HCT116 (cell line): ENCODE data around the gene SART3. TPM values are rescaled to one million over a fixed set of nuclear protein-coding genes. Genes with fewer than 3 reads are reported as not detected.

ENCODE experiments used
- ATAC-seq: fragments of 200-7000 bp; cut with Tn5 transposase; 2 replicates; pipeline ENCODE4 v1.9.1; 2020; ENCODE audit warnings: mild to moderate bottlenecking, moderate library complexity
- BruUV-seq: library from RNA; stranded (reverse); fragments of 400-500 nt; replicated peaks from 2 replicates; lab custom pipeline; 2021; lab: Mats Ljungman, UMichigan
- CTCF ChIA-PET: fragments of 300-600 bp; sonication (Branson Sonifier 250); formaldehyde crosslinking; loops from one replicate; lab custom pipeline; 2021; ENCODE audit warnings: antibody characterized with exemption; lab: Charles Lee
- POLR2A ChIA-PET: fragments of 300-600, 350-600 bp; sonication (Branson Sonifier 250); formaldehyde crosslinking; loops from one replicate; lab custom pipeline; 2021; ENCODE audit warnings: antibody characterized with exemption; lab: Charles Lee
- RAD21 ChIA-PET, 2 experiments: fragments of 300-600 bp; sonication (Branson Sonifier 250); formaldehyde crosslinking; loops; one replicate each; lab custom pipeline; 2023; ENCODE audit warnings: low total read pairs in 2 of 2; ENCODE audit not compliant: uncharacterized antibody in 2 of 2, unreplicated experiment in 2 of 2, low non-redundant PET in 1 of 2; lab: Charles Lee
- DNase-seq: peaks from one replicate; pipeline ENCODE4 v3.0.0-alpha.2; 2010; ENCODE audit warnings: low read depth, low spot score
- H2AFZ ChIP-seq: fragments of 200-600 bp; shearing (Covaris generic), sonication (generic); 2 replicates; pipeline ENCODE4 v1.6.1; 2017; ENCODE audit warnings: low read depth, mixed run types, mixed read lengths, antibody characterized with exemption, low read length; ENCODE audit not compliant: poor library complexity, severe bottlenecking
- H3K27ac ChIP-seq: 2 replicates; pipeline ENCODE4 v1.5.1; 2012; ENCODE audit warnings: low read depth, low read length
- H3K27me3 ChIP-seq: fragments of 200-600 bp; sonication (generic); 2 replicates; pipeline ENCODE4 v1.6.1; 2016; ENCODE audit warnings: mixed run types, low read length, mixed read lengths; ENCODE audit not compliant: insufficient read depth
- H3K36me3 ChIP-seq, 2 experiments: fragments of 200-500 bp in 1 of 2; fragments of 200-600 bp in 1 of 2; sonication (Bioruptor generic) in 1 of 2; sonication (generic) in 1 of 2; 2 replicates each; pipeline versions ENCODE4 v1.5.1 to v1.6.1; 2014 to 2016; ENCODE audit warnings: low read length in 2 of 2, inconsistent platforms in 1 of 2, mixed read lengths in 1 of 2, mixed run types in 1 of 2; ENCODE audit not compliant: insufficient read depth in 2 of 2, control insufficient read depth in 1 of 2
- H3K4me1 ChIP-seq, 2 experiments: fragments of 200-600 bp in 1 of 2; sonication (generic) in 1 of 2; 2 replicates each; pipeline versions ENCODE4 v1.5.1 to v1.6.1; 2012 to 2017; ENCODE audit warnings: low read length in 2 of 2, inconsistent platforms in 1 of 2, mild to moderate bottlenecking in 1 of 2, mixed read lengths in 1 of 2, mixed run types in 1 of 2, moderate library complexity in 1 of 2; ENCODE audit not compliant: insufficient read depth in 2 of 2, control insufficient read depth in 1 of 2
- H3K4me2 ChIP-seq: fragments of 200-600 bp; sonication (generic); 2 replicates; pipeline ENCODE4 v1.6.1; 2017; ENCODE audit warnings: mixed run types, low read length, mixed read lengths
- H3K4me3 ChIP-seq, 2 experiments: fragments of 200-600 bp in 1 of 2; sonication (generic) in 1 of 2; replicated peaks in 1 of 2; 2 replicates each; pipeline ENCODE4 v1.5.1; 2011 to 2016; ENCODE audit warnings: low read length in 2 of 2, control low read depth in 1 of 2, low read depth in 1 of 2, mild to moderate bottlenecking in 1 of 2, mixed read lengths in 1 of 2, mixed run types in 1 of 2
- H3K79me2 ChIP-seq: fragments of 200-600 bp; sonication (generic); 2 replicates; pipeline ENCODE4 v1.6.1; 2017; ENCODE audit warnings: mild to moderate bottlenecking, mixed run types, low read length, moderate library complexity, mixed read lengths; ENCODE audit not compliant: insufficient read depth
- H3K9ac ChIP-seq: fragments of 200-600 bp; sonication (generic); 2 replicates; pipeline ENCODE4 v1.6.1; 2016; ENCODE audit warnings: low read length, mixed read lengths
- H3K9me2 ChIP-seq: fragments of 200-600 bp; sonication (generic), shearing (Covaris generic); 2 replicates; pipeline ENCODE4 v1.6.1; 2017; ENCODE audit warnings: mixed run types, mild to moderate bottlenecking, moderate library complexity; ENCODE audit not compliant: insufficient read depth
- H3K9me3 ChIP-seq, 2 experiments: fragments of 200-500 bp in 1 of 2; fragments of 200-600 bp in 1 of 2; sonication (Bioruptor generic) in 1 of 2; sonication (generic) in 1 of 2; 2 replicates each; pipeline ENCODE4 v1.6.1; 2014 to 2017; ENCODE audit warnings: low read length in 2 of 2, mixed read lengths in 2 of 2, inconsistent platforms in 1 of 2, low read depth in 1 of 2, mild to moderate bottlenecking in 1 of 2, mixed run types in 1 of 2, moderate library complexity in 1 of 2; ENCODE audit not compliant: control insufficient read depth in 1 of 2, insufficient read depth in 1 of 2
- H4K20me1 ChIP-seq: fragments of 200-600 bp; sonication (generic), shearing (Covaris generic); 2 replicates; pipeline ENCODE4 v1.6.1; 2017; ENCODE audit warnings: mixed run types, mild to moderate bottlenecking, moderate library complexity; ENCODE audit not compliant: insufficient read depth
- ATF3 ChIP-seq: IDR thresholded peaks from 2 replicates; pipeline ENCODE4 v1.6.1; 2012
- CBX3 ChIP-seq: IDR thresholded peaks from 2 replicates; pipeline ENCODE4 v1.6.1; 2012; ENCODE audit warnings: low read depth
- CEBPB ChIP-seq: IDR thresholded peaks from 2 replicates; pipeline ENCODE4 v1.6.1; 2012; ENCODE audit warnings: low read depth
- CTCF ChIP-seq, 3 experiments: fragments of 200-600 bp in 1 of 3; sonication (generic) in 1 of 3; IDR thresholded peaks in 2 of 3; conservative IDR thresholded peaks in 1 of 3; 2 replicates each; pipeline ENCODE4 v1.5.1; 2012 to 2017; ENCODE audit warnings: low read depth in 2 of 3, low read length in 2 of 3, antibody characterized with exemption in 1 of 3, borderline replicate concordance in 1 of 3, control low read depth in 1 of 3, mild to moderate bottlenecking in 1 of 3, mixed read lengths in 1 of 3, mixed run types in 1 of 3, moderate library complexity in 1 of 3; ENCODE audit not compliant: insufficient read depth in 1 of 3
- EGR1 ChIP-seq: IDR thresholded peaks from 2 replicates; pipeline ENCODE4 v1.6.1; 2012; ENCODE audit warnings: low read depth
- ELF1 ChIP-seq: IDR thresholded peaks from 2 replicates; pipeline ENCODE4 v1.6.1; 2012; ENCODE audit warnings: low read depth, borderline replicate concordance
- EZH2 ChIP-seq: fragments of 200-600 bp; sonication (generic); IDR thresholded peaks from 2 replicates; pipeline ENCODE4 v1.6.1; 2017; ENCODE audit warnings: antibody characterized with exemption, mixed run types
- FOSL1 ChIP-seq: IDR thresholded peaks from 2 replicates; pipeline ENCODE4 v1.6.1; 2012; ENCODE audit warnings: low read depth
- JUND ChIP-seq: IDR thresholded peaks from 2 replicates; pipeline ENCODE4 v1.6.1; 2012
- MAX ChIP-seq: IDR thresholded peaks from 2 replicates; pipeline ENCODE4 v1.6.1; 2012
- POLR2A ChIP-seq: IDR thresholded peaks from 2 replicates; pipeline ENCODE4 v1.7.0; 2011; ENCODE audit warnings: borderline replicate concordance; ENCODE audit not compliant: insufficient read depth, insufficient read length; ENCODE audit errors: extremely low read depth
- RAD21 ChIP-seq: IDR thresholded peaks from 2 replicates; pipeline ENCODE4 v1.6.1; 2012; ENCODE audit warnings: low read depth, mild to moderate bottlenecking
- REST ChIP-seq: IDR thresholded peaks from 2 replicates; pipeline ENCODE4 v1.6.1; 2012; ENCODE audit warnings: low read depth
- SIN3A ChIP-seq: IDR thresholded peaks from 2 replicates; pipeline ENCODE4 v1.6.1; 2012; ENCODE audit warnings: low read depth
- SP1 ChIP-seq: IDR thresholded peaks from 2 replicates; pipeline ENCODE4 v1.6.1; 2012; ENCODE audit warnings: low read depth
- SRF ChIP-seq: IDR thresholded peaks from 2 replicates; pipeline ENCODE4 v1.6.1; 2012; ENCODE audit warnings: low read depth
- TCF7L2 ChIP-seq: IDR thresholded peaks from 2 replicates; pipeline ENCODE4 v1.7.0; 2011; ENCODE audit warnings: borderline replicate concordance, inconsistent platforms; ENCODE audit not compliant: insufficient read depth, insufficient read length; ENCODE audit errors: extremely low read depth
- YY1 ChIP-seq: IDR thresholded peaks from 2 replicates; pipeline ENCODE4 v1.6.1; 2011; ENCODE audit warnings: low read length, low read depth, moderate library complexity, mild to moderate bottlenecking; ENCODE audit not compliant: insufficient replicate concordance; ENCODE audit errors: extremely low read depth
- ZFX ChIP-seq: fragments of 450-650 bp; IDR thresholded peaks from 2 replicates; pipeline ENCODE4 v1.6.1; 2017
- ZNF274 ChIP-seq: fragments of 200-500 bp; sonication (Bioruptor generic); IDR thresholded peaks from 2 replicates; pipeline ENCODE4 v1.6.1; 2014; ENCODE audit warnings: mild to moderate bottlenecking, low read depth, low read length, inconsistent platforms
- intact Hi-C: fragments of 100-400 bp; cut with micrococcal nuclease; formaldehyde crosslinking; loops from 2 replicates; pipeline ENCODE4 v1.10.0; 2022
- total RNA-seq: library from RNA; stranded (reverse); gene quantifications from one replicate; pipeline ENCODE4 v1.2.1, GENCODE V29; 2021; ENCODE audit not compliant: unreplicated experiment

SART3 gene
- total RNA-seq, 1 experiment from 2014 or later = 76.1 TPM

- H3K79me2 ChIP-seq = no peaks in the 10 kb centered on the region
- H2AFZ ChIP-seq = no peak overlapping the region
- TF ChIP-seq SIN3A (no peak), YY1 (no peak), SRF (no peak), FOSL1 (no peak), POLR2A (no peak), EZH2 (no peak), ZNF274 (no peak), REST (no peak), SP1 (no peak), TCF7L2 (no peak), JUND (no peak), CTCF (IDR thresholded peaks at IDR 0.05 in 2 of 3, conservative IDR thresholded peaks at IDR 0.05 in 1 of 3; ENCODE audit: borderline replicate concordance in 1 of 3, insufficient read depth in 1 of 3, low read depth in 2 of 3, low read length in 2 of 3) (no peak), CBX3 (no peak), CEBPB (no peak), RAD21 (no peak), ZFX (no peak), EGR1 (no peak), MAX (no peak), ELF1 (no peak), ATF3 (no peak)
- ChIA-PET RAD21 (interaction anchor here in 1 of 2 experiments (0.7 kb wide), 1 partner anchor 284 kb away, joined by 3 read pairs; no protein-coding TSS in a partner anchor), CTCF (no interaction called here), POLR2A (no interaction called here)
- H3K9me2 ChIP-seq = no peaks in the 10 kb centered on the region
- H3K9ac ChIP-seq = no peak overlapping the region
- H3K4me2 ChIP-seq = peak overlapping the region; percentile 98
- H3K4me1 ChIP-seq = peaks cover 3 to 19% of the 10 kb centered on the region in 2 experiments; a peak in 2 of 4 replicates
- DNase-seq (no peak), ATAC-seq (peak; percentile 5; the same call in 1 of the 2 replicates)
- intact Hi-C loops = loop anchor here (5.0 kb wide), 1 partner anchor 597 kb away; no protein-coding TSS in a partner anchor
- no peaks in the 10 kb centered on the region for H3K27me3 ChIP-seq
- no peaks in the 10 kb centered on the region for H3K9me3 ChIP-seq
- BruUV-seq = TSS peak; percentile 11
- H3K4me3 ChIP-seq = peak overlapping the region; percentile 89 to 94
- H3K27ac ChIP-seq = no peak overlapping the region
- H4K20me1 ChIP-seq = no peaks in the 10 kb centered on the region
- H3K36me3 ChIP-seq = no peaks in the 10 kb centered on the region; a peak in 2 of 4 replicates
Observed at GRCh38 chr12:108514468-108514972, 46.5 kb downstream of the SART3 start.
